GM20000 (cell line): ENCODE measurements around the gene SPACDR.

Source experiments
- DNase-seq: peaks from one replicate; pipeline ENCODE4 v3.0.0; 2012; ENCODE audit warnings: low spot score
- TF ChIP-seq, protein P1 (sequence below): IDR thresholded peaks from 2 replicates; pipeline ENCODE4 v1.5.1; 2012; ENCODE audit warnings: mild to moderate bottlenecking, control low read depth; ENCODE audit errors: extremely low read depth, missing control alignments

Gene SPACDR

DNA sequence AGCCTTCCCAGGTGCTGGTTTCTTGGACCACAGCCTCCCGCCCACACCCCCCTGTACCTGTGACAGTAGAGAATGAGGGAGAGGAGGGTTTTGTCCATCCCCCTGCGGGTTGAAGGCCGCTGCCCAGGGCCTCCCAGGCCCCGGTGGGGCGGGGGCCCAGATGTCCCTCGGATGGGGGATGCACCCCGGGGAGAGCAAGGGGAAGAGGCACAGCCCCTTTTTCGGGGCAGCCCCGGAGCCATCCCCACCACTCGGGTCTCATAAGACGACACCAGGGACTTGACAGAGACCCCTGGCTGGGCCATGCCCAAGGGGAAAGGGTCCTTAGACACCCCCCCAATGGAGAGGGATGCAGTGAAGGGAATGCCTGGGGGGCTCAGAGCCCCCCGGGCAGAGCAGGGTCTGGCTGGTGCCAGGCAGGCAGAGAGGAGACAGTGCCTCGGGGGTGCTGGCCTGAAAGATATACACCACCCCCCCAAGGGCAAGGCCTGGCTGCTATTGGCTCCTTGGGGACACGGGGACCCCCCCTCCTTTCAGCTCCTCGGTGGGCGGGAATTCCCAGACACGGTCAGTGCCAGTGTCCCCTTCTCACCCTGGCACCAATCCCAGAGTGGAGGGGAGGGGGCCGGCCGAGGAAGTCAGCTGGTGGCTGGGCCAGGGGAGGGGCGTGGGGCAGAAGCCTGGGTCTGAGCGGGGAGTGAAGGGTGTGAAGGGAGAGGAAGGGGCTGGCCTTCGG, 3.7 kb upstream of the SPACDR start:
- TF ChIP-seq, protein P1, sequence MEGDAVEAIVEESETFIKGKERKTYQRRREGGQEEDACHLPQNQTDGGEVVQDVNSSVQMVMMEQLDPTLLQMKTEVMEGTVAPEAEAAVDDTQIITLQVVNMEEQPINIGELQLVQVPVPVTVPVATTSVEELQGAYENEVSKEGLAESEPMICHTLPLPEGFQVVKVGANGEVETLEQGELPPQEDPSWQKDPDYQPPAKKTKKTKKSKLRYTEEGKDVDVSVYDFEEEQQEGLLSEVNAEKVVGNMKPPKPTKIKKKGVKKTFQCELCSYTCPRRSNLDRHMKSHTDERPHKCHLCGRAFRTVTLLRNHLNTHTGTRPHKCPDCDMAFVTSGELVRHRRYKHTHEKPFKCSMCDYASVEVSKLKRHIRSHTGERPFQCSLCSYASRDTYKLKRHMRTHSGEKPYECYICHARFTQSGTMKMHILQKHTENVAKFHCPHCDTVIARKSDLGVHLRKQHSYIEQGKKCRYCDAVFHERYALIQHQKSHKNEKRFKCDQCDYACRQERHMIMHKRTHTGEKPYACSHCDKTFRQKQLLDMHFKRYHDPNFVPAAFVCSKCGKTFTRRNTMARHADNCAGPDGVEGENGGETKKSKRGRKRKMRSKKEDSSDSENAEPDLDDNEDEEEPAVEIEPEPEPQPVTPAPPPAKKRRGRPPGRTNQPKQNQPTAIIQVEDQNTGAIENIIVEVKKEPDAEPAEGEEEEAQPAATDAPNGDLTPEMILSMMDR: no peak
- no peak for DNase-seq

DNA sequence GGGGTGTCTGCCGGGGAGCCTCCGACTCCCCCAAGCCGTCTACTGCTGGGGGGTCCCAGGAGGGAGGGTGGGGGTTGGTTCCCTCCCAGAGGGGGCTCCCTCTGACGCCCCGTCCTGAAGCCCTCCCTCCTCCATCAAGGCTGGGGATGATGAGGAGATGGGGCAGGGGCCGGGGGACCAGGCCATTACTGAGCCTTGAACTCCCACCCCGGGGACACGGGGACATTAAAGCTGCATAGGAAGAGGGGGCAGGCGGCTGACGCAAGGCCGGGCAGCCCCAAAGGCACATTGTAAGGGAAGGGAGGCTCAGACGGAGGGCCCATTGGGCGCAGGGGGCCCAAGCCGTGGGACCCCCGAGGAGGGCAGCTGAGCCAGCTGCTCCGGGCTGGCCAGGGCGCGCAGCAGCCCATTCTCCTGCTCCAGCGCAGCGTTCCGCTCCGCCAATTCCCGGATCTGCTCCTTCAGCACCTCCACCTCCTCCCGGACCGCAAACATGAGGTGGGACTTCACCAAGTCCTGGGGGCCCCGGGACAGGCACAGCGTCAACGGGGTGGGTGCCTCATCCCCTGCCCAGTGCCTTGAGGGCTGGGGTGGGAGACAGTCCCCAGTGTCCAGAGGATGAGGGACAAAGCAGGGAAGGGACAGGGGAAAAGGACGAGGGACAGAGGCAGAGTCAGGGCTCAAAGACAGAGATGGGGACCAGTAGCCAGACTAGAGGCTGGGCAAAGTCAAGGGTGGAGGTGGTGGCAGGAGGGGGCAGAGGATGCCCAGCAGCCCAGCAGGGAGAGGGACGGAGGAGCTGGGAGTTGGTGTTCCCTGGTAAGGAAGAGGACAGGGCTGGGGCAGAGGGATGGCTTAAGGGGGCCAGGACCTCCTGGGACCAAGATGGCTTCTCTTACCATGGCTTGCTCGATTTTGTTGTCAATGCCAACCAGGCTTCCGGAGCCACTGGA, 2.9 kb upstream of the SPACDR start:
- DNase-seq: no peak

DNA sequence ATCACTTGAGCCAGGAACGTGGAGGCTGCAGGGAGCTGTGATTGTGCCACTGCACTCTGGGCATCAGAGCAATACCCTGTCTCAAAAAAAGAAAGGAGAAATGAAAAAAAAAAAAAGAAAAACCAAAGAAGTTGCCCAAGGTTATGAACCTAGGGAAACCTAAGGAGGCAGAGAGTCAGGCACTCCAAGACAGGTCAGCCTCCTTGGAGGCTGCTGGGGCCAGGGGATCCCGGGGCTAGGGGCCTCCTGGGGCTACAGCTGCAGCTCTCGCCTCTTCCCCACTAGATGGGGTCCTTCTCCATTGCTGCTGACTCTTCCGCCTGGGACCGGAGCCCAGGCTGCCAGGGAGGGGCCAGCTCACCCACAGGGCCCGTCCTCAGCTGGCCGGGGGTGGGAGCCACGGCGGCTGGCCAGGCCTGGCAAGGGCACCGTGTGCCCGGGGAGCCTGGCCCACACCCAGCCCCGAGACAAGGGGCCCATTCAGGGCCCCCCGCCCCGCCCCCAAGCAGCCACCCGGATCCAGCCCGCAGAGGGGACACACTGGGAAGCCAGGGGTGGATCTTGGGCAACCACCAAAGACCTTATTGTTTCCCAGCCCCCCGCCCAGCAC, 1.7 kb upstream of the SPACDR start:
- TF ChIP-seq, protein P1: no peak
- peak; percentile 61 for DNase-seq

More for the DNA sequence above, 2.9 kb upstream of the SPACDR start:
- TF ChIP-seq, protein P1: no peak

DNA sequence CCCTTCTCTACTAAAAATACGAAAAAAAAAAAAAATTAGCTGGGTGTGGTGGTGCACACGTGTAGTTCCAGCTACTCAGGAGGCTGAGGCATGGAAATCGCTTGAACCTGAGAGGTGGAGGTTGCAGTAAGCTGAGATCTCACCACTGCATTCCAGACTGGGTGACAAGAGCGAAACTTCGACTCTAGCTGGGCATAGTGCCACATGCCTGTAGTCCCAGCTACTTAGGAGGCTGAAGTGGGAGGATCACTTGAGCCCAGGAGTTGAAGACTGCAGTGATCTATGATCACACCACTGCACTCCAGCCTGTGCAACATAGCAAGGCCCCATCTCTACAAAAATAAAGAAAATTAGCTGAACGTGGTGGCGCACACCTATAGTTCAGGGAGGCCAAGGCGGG, 1.2 kb upstream of the SPACDR start:
- TF ChIP-seq, protein P1: no peak
- no peak for DNase-seq

DNA sequence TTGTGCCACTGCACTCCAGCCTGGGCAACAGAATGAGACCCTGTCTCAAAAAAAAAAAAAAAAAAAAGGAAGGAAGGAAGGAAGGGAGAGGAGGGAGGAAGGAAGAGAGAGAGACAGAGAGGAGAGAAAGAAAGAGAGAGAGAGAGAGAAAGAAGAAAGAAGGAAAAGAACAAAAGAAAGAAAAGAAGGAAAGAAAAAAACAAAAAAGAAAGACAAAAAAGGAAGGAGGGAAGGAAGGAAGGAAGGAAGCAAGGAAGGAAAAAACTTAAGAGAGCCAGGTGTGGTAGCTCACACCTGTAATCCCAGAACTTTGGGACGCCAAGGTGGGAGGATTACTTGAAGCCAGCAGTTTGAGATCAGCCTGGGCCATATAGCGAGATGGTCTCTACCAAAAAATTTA, 731 bp upstream of the SPACDR start:
- DNase-seq: no peak
- TF ChIP-seq, protein P1: no peak

DNA sequence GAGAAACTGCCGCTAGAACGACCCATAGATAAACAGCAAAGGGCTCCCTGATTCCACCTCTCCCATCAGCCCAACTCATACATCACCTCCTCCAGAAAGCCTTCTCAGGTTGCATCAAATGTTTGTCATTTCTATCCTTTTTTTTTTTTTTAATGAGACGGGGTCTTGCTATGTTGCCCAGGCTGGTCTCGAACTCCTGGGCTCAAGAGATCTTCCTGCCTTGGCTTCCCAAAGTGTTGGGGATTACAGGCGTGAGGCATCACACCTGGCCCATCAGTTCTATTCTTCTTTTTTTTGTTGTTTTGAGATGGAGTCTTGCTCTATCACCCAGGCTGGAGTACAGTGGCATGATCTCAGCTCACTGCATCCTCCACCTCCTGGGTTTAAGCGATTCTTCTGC, 7.0 kb downstream of the SPACDR start:
- no peak for DNase-seq
- TF ChIP-seq, protein P1: no peak
